Measurements from ENCODE around the gene KREMEN1.

- no peak for TF ChIP-seq EZH2 (IDR thresholded peaks at IDR 0.05; ENCODE audit: borderline replicate concordance, insufficient read depth, low read depth, low read length, poor library complexity, severe bottlenecking)
- peak; percentile 96 for TF ChIP-seq CTCF (IDR thresholded peaks at IDR 0.05)
Measured at GRCh38 chr22:29040385-29041275, 32.2 kb upstream of the KREMEN1 start.
